ENCODE results near the gene MYL5. TPM values are rescaled to one million over a fixed set of nuclear protein-coding genes. Genes with fewer than 3 reads are reported as not detected.

The MYL5 gene
- total RNA-seq, 1 donor from 2014 or later, result 24.6 TPM

GRCh38 chr4:661231-661630 lies 13.1 kb upstream of the MYL5 start:
- DNase-seq, result no peak
- intact Hi-C loops (cut with micrococcal nuclease), result loop anchor here (5.0 kb wide), 1 partner anchor 164 kb away; the partner anchor contains the start of genes PIGG and ZNF721

DNA sequence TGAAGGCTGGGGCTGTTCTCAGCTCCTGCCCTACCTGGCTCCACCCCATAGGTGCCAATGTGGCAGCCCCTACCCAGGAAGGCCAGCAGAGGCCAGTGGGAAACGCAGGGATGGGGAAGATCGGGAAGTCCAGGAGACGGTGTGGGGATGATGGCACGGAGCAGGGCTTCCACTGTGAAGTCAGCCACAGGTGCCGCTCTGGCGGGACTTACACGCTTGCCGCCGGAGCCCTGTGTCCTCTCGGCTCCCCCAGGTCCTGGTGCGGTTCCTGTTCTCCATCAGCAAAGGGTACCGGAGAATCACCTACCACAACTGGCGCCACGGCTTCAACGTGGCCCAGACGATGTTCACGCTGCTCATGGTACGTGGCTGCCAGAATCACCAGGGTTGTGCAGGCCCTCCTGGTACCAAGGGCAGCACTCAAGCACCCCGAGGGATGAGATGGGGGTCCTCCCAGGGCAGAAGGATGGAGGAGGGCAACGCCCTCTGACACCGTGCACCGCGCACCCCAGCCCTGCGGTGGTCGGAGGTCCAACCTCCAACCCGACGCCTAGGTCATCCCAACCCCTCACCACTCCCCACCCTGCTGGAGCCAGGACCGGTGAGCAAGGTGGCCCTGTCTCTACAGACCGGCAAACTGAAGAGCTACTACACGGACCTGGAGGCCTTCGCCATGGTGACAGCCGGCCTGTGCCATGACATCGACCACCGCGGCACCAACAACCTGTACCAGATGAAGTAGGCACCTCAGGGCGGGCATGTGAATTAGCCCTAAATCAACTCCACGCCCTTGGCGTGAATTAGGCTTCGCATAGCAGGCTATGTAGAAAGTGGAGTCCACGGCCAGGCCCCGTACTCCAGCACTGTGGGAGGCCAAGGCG lies 12.2 kb upstream of the MYL5 start:
- no peaks in the 10 kb centered on the region for H3K27me3 Mint-ChIP-seq
- peak overlapping the region; percentile 79 for H3K4me3 Mint-ChIP-seq
- intact Hi-C loops (cut with micrococcal nuclease), result loop anchor here (5.0 kb wide), 1 partner anchor 165 kb away; the partner anchor contains the start of genes PIGG and ZNF721
- TF ChIP-seq CTCF (IDR thresholded peaks at IDR 0.05), result no peak
- ChIA-PET CTCF (no interaction called here), POLR2A (interaction anchor here (0.7 to 4.4 kb wide), 2 partner anchors 11 to 13 kb away, joined by 3 to 56 read pairs; partner anchors contain the start of genes ATP5ME and MYL5)
- ATAC-seq (ENCODE audit: low read depth) (no peak), DNase-seq (no peak)
- H3K36me3 Mint-ChIP-seq (ENCODE audit: low read depth), result peaks cover 13% of the 10 kb centered on the region
- H3K9me3 Mint-ChIP-seq, result no peaks in the 10 kb centered on the region
- H3K27ac Mint-ChIP-seq, result no peak overlapping the region
- peaks cover 14% of the 10 kb centered on the region for H3K4me1 Mint-ChIP-seq

More at GRCh38 chr4:661231-661630, 13.1 kb upstream of the MYL5 start:
- Mint-ChIP-seq H3K36me3 (ENCODE audit: low read depth) (peaks cover 13% of the 10 kb centered on the region), H3K27me3 (no peaks in the 10 kb centered on the region), H3K4me1 (peaks cover 14% of the 10 kb centered on the region), H3K9me3 (no peaks in the 10 kb centered on the region), H3K27ac (no peak overlapping the region), H3K4me3 (no peak overlapping the region)
- no peak for TF ChIP-seq CTCF (IDR thresholded peaks at IDR 0.05)
- ChIA-PET CTCF (no interaction called here), POLR2A (interaction anchor here (0.7 kb wide), 1 partner anchor 14 kb away, joined by 3 read pairs; no protein-coding TSS in a partner anchor)
- ATAC-seq (ENCODE audit: low read depth), result no peak

- Mint-ChIP-seq H3K36me3 (ENCODE audit: low read depth) (peaks cover 13% of the 10 kb centered on the region), H3K4me1 (peaks cover 14% of the 10 kb centered on the region), H3K9me3 (no peaks in the 10 kb centered on the region), H3K27ac (peak overlapping the region; percentile 70), H3K27me3 (no peaks in the 10 kb centered on the region), H3K4me3 (peak overlapping the region; percentile 79)
- no peak for TF ChIP-seq CTCF (IDR thresholded peaks at IDR 0.05)
- POLR2A ChIA-PET, result interaction anchor here (1.3 to 4.4 kb wide), 2 partner anchors 10 to 326 kb away, joined by 3 to 56 read pairs; partner anchors contain the start of genes ATP5ME and MYL5
- DNase-seq (no peak), ATAC-seq (ENCODE audit: low read depth) (peak; percentile 1)
- intact Hi-C loops (cut with micrococcal nuclease), result loop anchor here (1.0 to 5.0 kb wide), 3 partner anchors 42 to 326 kb away; partner anchors contain the start of genes PCGF3, PIGG, ZNF141 and ZNF721
- CTCF ChIA-PET, result interaction anchor here (1.3 kb wide), 1 partner anchor 605 kb away, joined by 3 read pairs; no protein-coding TSS in a partner anchor
Observed at GRCh38 chr4:663046-663437, 11.3 kb upstream of the MYL5 start.

- peak overlapping the region; percentile 85 for H3K4me3 Mint-ChIP-seq
- ATAC-seq (ENCODE audit: low read depth) (peak; percentile 90), DNase-seq (peak; percentile 69)
- H3K4me1 Mint-ChIP-seq, result peaks cover 14% of the 10 kb centered on the region
- TF ChIP-seq CTCF (IDR thresholded peaks at IDR 0.05), result no peak
- no peaks in the 10 kb centered on the region for H3K9me3 Mint-ChIP-seq
- intact Hi-C loops (cut with micrococcal nuclease), result loop anchor here (1.0 to 5.0 kb wide), 4 partner anchors 11 to 326 kb away; partner anchors contain the start of genes ATP5ME, MYL5, PCGF3 and PIGG
- peaks cover 13% of the 10 kb centered on the region for H3K36me3 Mint-ChIP-seq (ENCODE audit: low read depth)
- POLR2A ChIA-PET, result interaction anchor here (0.8 to 4.4 kb wide), 7 partner anchors 10 to 327 kb away, joined by 3 to 56 read pairs (median 3); partner anchors contain the start of genes ATP5ME and MYL5
- CTCF ChIA-PET, result interaction anchor here (1.0 to 2.2 kb wide), 4 partner anchors 10 to 605 kb away, joined by 3 to 10 read pairs (median 4); partner anchors contain the start of genes ATP5ME, IDUA and MYL5
- peak overlapping the region; percentile 80 for H3K27ac Mint-ChIP-seq
- no peaks in the 10 kb centered on the region for H3K27me3 Mint-ChIP-seq
Observed at GRCh38 chr4:663438-664428, 10.6 kb upstream of the MYL5 start.

All from activated B cell treated with CpG ODN at 0.5 μM for 24 hours (primary cell).